Activated T-cell treated with anti-CD3 and anti-CD28 coated beads, Interleukin-2, amount 50 U/mL, for 4 hours (primary cell): ENCODE data around the gene ADAMTS5. TPM values are rescaled to one million over a fixed set of nuclear protein-coding genes. Genes with fewer than 3 reads are reported as not detected.

Source experiments
- ATAC-seq, 2 donors: fragments of 200-7000 bp; cut with Tn5 transposase; one replicate each; pipeline ENCODE4 v1.10.0; 2021
- DNase-seq: peaks from one replicate; pipeline ENCODE4 v3.0.0-alpha.2; 2020
- H3K27me3 Mint-ChIP-seq: one replicate; pipeline ENCODE4 v1.8.0; 2021; ENCODE audit warnings: low read depth, mixed read lengths
- H3K36me3 Mint-ChIP-seq: one replicate; pipeline ENCODE4 v1.8.0; 2022; ENCODE audit warnings: mixed read lengths; ENCODE audit not compliant: insufficient read depth
- H3K4me1 Mint-ChIP-seq: one replicate; pipeline ENCODE4 v1.8.0; 2021; ENCODE audit warnings: low read depth, mixed read lengths
- H3K4me3 Mint-ChIP-seq: one replicate; pipeline ENCODE4 v1.8.0; 2021; ENCODE audit warnings: mild to moderate bottlenecking, moderate library complexity, mixed read lengths
- H3K9me3 Mint-ChIP-seq: one replicate; pipeline ENCODE4 v1.8.0; 2021; ENCODE audit warnings: mixed read lengths
- total RNA-seq, 3 donors: library from RNA; stranded (reverse); gene quantifications; one replicate each; pipeline ENCODE4 v1.2.1, GENCODE V29; 2021

Gene ADAMTS5
- total RNA-seq, 3 donors from 2014 or later = not detected

DNA sequence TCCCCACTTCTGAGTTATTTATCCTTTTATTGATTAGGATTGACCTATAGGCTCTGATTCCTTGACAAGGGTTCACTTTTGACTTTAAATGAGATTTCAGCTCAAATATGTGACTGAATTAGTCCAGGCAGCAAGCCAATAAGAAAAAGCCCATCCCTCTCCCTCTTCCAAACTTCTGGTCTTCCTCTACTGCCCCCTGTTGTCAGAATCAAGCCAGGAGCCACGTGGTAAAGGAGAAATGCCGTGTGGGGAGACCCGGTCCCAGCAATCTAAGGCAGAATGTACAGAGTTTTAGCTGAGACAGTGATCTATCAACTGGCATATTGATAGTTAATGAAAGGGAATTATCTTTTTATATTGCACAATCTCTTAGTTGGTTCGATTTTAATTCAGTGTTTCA is 5.2 kb downstream of the ADAMTS5 start:
- ATAC-seq (no peak), DNase-seq (no peak)
- no peaks in the 10 kb centered on the region for H3K4me1 Mint-ChIP-seq
- H3K9me3 Mint-ChIP-seq = no peaks in the 10 kb centered on the region
- H3K36me3 Mint-ChIP-seq = no peaks in the 10 kb centered on the region
- H3K27me3 Mint-ChIP-seq = peaks cover 23% of the 10 kb centered on the region
- H3K4me3 Mint-ChIP-seq = no peak overlapping the region

- Mint-ChIP-seq H3K36me3 (no peaks in the 10 kb centered on the region), H3K9me3 (no peaks in the 10 kb centered on the region), H3K4me1 (no peaks in the 10 kb centered on the region), H3K4me3 (no peak overlapping the region), H3K27me3 (peaks cover 6% of the 10 kb centered on the region)
- no peak for DNase-seq
- no peak for ATAC-seq
Measured at GRCh38 chr21:26958788-26959187, 8.1 kb downstream of the ADAMTS5 start.

GRCh38 chr21:26956813-26957212 is 10.1 kb downstream of the ADAMTS5 start:
- ATAC-seq (no peak), DNase-seq (no peak)
- H3K27me3 Mint-ChIP-seq = peaks cover 3% of the 10 kb centered on the region
- no peaks in the 10 kb centered on the region for H3K36me3 Mint-ChIP-seq
- H3K9me3 Mint-ChIP-seq = no peaks in the 10 kb centered on the region
- no peak overlapping the region for H3K4me3 Mint-ChIP-seq
- H3K4me1 Mint-ChIP-seq = no peaks in the 10 kb centered on the region

GRCh38 chr21:26956216-26956615 is 10.7 kb downstream of the ADAMTS5 start:
- no peaks in the 10 kb centered on the region for H3K9me3 Mint-ChIP-seq

DNA sequence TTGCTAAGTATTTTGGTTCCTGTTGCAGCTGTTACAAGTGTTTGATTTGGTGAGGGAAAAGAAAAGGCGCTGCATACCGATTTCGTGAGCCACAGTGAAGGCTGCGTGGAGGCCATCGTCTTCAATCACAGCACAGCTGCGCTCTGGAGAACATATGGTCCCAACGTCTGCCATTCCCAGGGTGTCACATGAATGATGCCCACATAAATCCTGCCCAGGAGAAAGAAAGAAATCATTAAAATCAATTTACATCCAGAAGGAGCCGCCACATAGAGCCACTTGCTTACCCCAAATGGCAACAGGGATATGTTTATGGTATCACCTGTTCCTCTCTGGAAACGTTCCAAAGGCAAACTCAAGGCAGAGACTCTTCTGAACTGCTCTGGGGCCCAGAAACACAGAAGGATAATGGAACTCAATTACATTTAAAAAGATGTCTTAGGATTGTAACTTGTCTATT is 12.2 kb downstream of the ADAMTS5 start:
- ATAC-seq = no peak
- H3K9me3 Mint-ChIP-seq = no peaks in the 10 kb centered on the region

More at GRCh38 chr21:26956216-26956615, 10.7 kb downstream of the ADAMTS5 start:
- H3K27me3 Mint-ChIP-seq = no peaks in the 10 kb centered on the region
- no peak for DNase-seq
- ATAC-seq = no peak
- H3K4me3 Mint-ChIP-seq = no peak overlapping the region
- no peaks in the 10 kb centered on the region for H3K36me3 Mint-ChIP-seq
- H3K4me1 Mint-ChIP-seq = no peaks in the 10 kb centered on the region

DNA sequence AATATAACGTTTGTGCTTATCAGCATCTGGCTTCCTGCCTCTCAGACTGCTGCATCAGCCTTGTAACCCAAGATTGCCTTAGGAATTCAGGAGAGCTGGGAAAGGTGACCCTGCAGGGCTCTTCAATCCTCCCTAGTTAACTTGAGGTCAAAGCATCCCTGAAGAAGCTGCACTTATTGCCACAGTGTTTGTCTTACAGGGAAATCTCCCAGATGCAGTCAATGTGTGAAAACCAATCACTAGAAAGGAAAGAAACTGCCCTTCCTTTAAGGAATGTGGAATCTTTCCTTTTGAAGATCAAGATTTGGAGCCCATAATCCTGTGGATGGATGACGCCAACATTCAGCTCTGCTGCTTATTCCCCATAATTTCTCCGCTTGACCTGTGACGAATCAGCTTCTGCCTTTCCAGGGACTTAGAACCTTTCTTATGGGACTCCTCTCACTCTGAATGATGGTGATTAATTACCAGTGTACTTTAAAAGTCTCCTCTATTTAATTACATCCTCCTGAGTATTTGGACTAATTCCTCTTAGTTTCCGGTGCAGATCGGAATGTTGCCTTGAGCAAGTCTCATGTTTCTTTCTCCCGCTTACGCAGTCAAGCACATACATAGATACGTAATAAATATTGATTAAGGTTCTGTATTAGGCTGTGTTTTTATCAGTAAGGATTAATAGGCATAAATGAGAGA is 14.4 kb downstream of the ADAMTS5 start:
- no peaks in the 10 kb centered on the region for H3K4me1 Mint-ChIP-seq
- H3K4me3 Mint-ChIP-seq = no peak overlapping the region
- no peaks in the 10 kb centered on the region for H3K27me3 Mint-ChIP-seq
- no peak for ATAC-seq
- DNase-seq = no peak
- no peaks in the 10 kb centered on the region for H3K9me3 Mint-ChIP-seq
- no peaks in the 10 kb centered on the region for H3K36me3 Mint-ChIP-seq

More for the DNA sequence above, 12.2 kb downstream of the ADAMTS5 start:
- DNase-seq = no peak
- Mint-ChIP-seq H3K4me1 (no peaks in the 10 kb centered on the region), H3K27me3 (no peaks in the 10 kb centered on the region), H3K4me3 (no peak overlapping the region), H3K36me3 (no peaks in the 10 kb centered on the region)

DNA sequence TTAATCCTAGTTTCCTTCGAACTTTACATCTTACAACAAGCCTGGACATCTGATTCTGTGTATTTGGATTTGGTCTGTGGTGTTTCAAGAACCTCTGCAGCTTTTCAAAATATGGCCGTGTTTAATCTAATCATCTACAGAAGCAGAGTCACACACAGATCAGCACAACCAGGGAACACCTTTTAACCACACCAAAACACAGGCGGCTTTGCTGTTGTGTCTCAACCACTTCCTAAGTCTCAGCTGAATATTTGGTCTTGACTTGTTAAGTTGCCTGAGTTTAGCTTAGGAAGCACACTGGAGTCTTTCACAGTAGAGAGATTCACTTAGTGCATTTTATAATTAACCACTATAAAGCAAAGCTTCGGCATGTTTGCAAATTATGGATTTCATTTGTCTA is 17.1 kb downstream of the ADAMTS5 start:
- Mint-ChIP-seq H3K27me3 (no peaks in the 10 kb centered on the region), H3K4me3 (no peak overlapping the region), H3K4me1 (no peaks in the 10 kb centered on the region), H3K36me3 (no peaks in the 10 kb centered on the region), H3K9me3 (no peaks in the 10 kb centered on the region)
- DNase-seq (no peak), ATAC-seq (no peak)

DNA sequence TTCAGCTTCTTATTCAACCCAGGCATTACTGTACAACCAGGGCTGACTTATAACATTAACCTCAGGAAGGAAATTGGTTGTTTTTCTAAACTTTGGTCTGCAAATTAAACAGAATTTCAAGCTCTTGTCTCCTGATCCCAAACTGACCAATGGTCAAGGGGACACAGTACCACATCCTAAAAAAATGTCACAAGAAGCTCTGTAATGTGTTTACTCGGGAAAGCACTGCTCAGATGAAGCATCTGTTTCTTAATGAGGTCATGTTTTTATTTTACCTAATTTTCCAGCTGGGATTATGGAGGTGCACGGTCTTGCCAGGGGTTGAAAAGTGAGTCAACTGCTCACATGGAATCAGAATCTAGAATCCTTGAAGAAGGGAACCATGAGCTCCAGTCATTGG is 18.7 kb downstream of the ADAMTS5 start:
- ATAC-seq = no peak
- Mint-ChIP-seq H3K9me3 (no peaks in the 10 kb centered on the region), H3K4me1 (no peaks in the 10 kb centered on the region), H3K27me3 (no peaks in the 10 kb centered on the region), H3K4me3 (no peak overlapping the region), H3K36me3 (no peaks in the 10 kb centered on the region)
- no peak for DNase-seq

- Mint-ChIP-seq H3K4me3 (no peak overlapping the region), H3K36me3 (no peaks in the 10 kb centered on the region), H3K27me3 (no peaks in the 10 kb centered on the region), H3K4me1 (no peaks in the 10 kb centered on the region), H3K9me3 (no peaks in the 10 kb centered on the region)
- ATAC-seq (no peak), DNase-seq (no peak)
Measured at GRCh38 chr21:26946744-26947446, 20.0 kb downstream of the ADAMTS5 start.

DNA sequence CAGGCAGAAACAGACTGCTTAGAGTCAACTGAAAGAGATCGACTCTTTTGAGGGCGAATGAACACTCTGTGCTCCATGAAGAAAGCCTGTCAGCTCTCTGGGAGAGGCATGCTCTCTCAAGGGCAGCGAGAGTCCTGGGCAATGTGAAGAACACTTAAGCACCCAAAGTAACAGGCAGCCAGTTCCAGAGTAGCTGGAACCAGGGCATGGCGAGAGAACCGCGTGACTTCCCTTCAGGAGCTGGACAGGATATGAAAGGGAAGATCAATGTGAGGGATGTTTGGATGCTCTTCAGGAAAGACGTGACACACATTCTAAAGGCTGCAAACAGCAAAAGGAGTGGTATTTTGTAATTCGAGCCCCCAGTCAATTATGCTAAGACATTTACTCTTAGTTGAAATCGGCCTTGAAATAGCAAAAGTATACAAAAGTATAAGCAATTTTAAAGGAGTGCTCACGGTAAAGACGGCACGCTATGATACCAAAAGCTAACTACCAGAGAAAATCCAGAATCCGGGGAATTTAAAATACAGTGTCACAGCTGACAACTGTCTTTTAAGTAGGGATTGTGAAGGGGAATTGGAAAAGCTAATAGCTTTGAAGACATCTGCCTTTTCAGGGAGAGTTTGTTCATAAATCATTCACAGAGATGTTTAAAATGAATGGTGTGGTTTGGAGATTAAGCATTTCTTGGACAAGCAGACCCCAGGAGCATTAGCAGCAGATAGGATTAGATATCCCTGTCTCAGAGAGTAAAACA is 20.8 kb downstream of the ADAMTS5 start:
- H3K27me3 Mint-ChIP-seq = no peaks in the 10 kb centered on the region
- no peaks in the 10 kb centered on the region for H3K36me3 Mint-ChIP-seq
- H3K4me1 Mint-ChIP-seq = no peaks in the 10 kb centered on the region
- DNase-seq = no peak
- H3K4me3 Mint-ChIP-seq = no peak overlapping the region
- no peak for ATAC-seq
- no peaks in the 10 kb centered on the region for H3K9me3 Mint-ChIP-seq

DNA sequence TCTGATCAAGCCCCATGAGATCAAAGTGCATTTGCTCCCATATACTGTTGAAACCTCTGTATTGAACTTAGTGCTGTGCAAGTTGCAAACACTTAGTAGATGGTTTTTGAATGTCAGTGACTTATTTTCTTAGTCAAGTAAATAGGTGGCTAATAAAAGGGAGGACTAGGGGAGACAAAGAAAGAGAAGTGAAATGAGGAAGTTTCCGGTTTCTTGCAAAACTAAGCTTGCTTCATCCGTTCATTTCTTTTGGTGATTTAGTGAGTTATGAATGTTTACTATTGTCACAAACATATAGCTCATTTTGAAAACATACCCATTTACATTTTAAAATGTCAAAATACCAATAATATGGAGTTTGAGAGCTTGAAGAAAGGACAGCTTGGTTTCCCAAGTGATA is 23.0 kb downstream of the ADAMTS5 start:
- DNase-seq (no peak), ATAC-seq (no peak)
- no peaks in the 10 kb centered on the region for H3K4me1 Mint-ChIP-seq
- H3K36me3 Mint-ChIP-seq = no peaks in the 10 kb centered on the region
- no peak overlapping the region for H3K4me3 Mint-ChIP-seq
- no peaks in the 10 kb centered on the region for H3K27me3 Mint-ChIP-seq
- peaks cover 2% of the 10 kb centered on the region for H3K9me3 Mint-ChIP-seq

- H3K9me3 Mint-ChIP-seq = peaks cover 5% of the 10 kb centered on the region
- ATAC-seq (no peak), DNase-seq (no peak)
- H3K4me3 Mint-ChIP-seq = no peak overlapping the region
- H3K27me3 Mint-ChIP-seq = no peaks in the 10 kb centered on the region
- no peaks in the 10 kb centered on the region for H3K4me1 Mint-ChIP-seq
- no peaks in the 10 kb centered on the region for H3K36me3 Mint-ChIP-seq
Measured at GRCh38 chr21:26941421-26941820, 25.5 kb downstream of the ADAMTS5 start.

DNA sequence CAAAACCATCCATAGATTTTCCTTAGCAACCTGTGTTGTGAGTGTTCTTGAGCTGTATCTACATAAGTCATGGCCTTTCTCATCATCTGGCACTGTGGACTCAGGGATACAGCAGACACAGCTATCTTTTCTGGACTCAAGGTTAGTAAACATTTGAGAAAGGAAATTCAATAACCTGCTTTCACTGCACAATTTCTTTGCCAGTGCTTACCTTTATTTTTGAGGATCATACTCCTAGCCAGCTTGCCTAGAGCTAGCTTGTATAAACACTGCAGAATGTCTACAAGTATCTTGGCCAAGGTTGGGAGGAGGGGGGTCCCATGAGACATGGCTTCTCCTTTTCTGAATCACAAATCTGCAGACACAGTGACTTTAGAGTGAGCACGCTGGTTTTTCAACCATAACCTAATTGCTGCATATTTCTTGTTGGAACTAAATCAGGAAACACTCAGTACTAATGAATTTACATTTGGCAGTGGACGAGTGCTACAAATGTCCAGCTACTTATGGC is 27.2 kb downstream of the ADAMTS5 start:
- Mint-ChIP-seq H3K27me3 (no peaks in the 10 kb centered on the region), H3K36me3 (no peaks in the 10 kb centered on the region), H3K4me1 (no peaks in the 10 kb centered on the region), H3K4me3 (no peak overlapping the region), H3K9me3 (peaks cover 5% of the 10 kb centered on the region)
- no peak for ATAC-seq
- DNase-seq = no peak

- Mint-ChIP-seq H3K36me3 (no peaks in the 10 kb centered on the region), H3K4me3 (no peak overlapping the region), H3K4me1 (no peaks in the 10 kb centered on the region), H3K27me3 (no peaks in the 10 kb centered on the region), H3K9me3 (peaks cover 5% of the 10 kb centered on the region)
- ATAC-seq (no peak), DNase-seq (no peak)
Measured at GRCh38 chr21:26936641-26937040, 30.2 kb downstream of the ADAMTS5 start.
